Motor neuron (in vitro differentiated cells): ENCODE data around the gene LPXN. TPM values are rescaled to one million over a fixed set of nuclear protein-coding genes. Genes with fewer than 3 reads are reported as not detected.

ENCODE experiments used
- ATAC-seq, 8 experiments: fragments of 200-7000 bp; cut with Tn5 transposase; replicated peaks in 6 of 8; 2 replicates each; pipeline ENCODE4 v1.8.0; 2021; ENCODE audit warnings: mild to moderate bottlenecking in 8 of 8, moderate library complexity in 8 of 8
- H3K27ac ChIP-seq, 2 donors: fragments of 250-450 bp; sonication (Bioruptor Pico); 2 replicates each; pipeline ENCODE4 v1.9.0; 2021; ENCODE audit warnings: antibody characterized with exemption in 2 of 2, mild to moderate bottlenecking in 2 of 2, moderate library complexity in 1 of 2
- H3K4me1 ChIP-seq, 2 donors: fragments of 250-450 bp; sonication (Bioruptor Pico); replicated peaks in 1 of 2; 2 replicates each; pipeline ENCODE4 v1.6.1; 2021; ENCODE audit warnings: antibody characterized with exemption in 2 of 2, mild to moderate bottlenecking in 2 of 2, moderate library complexity in 1 of 2
- H3K4me3 ChIP-seq, 5 donors: fragments of 250-450 bp; sonication (Bioruptor Pico); 2 replicates each; pipeline ENCODE4 v1.9.0; 2021; ENCODE audit warnings: antibody characterized with exemption in 5 of 5, mild to moderate bottlenecking in 5 of 5, moderate library complexity in 4 of 5
- WGBS, 10 experiments: fragments of 450-650 bp; shearing (Covaris generic); methylation state at CpG; one replicate each; pipeline ENCODE4 v1.0.0; 2022; 5-methylcytosine and 5-hydroxymethylcytosine counted together
- in situ Hi-C, 9 experiments: fragments of 400-800 bp; cut with MboI; loops; one replicate each; pipeline ENCODE4 v1.15.0; 2021; ENCODE audit warnings: low sequenced_read_pairs in 9 of 9, low pct_unique_long_range_greater_than_20kb in 2 of 9; ENCODE audit not compliant: unreplicated experiment in 9 of 9
- total RNA-seq, 8 experiments: library from RNA; unstranded; fragments of 300-600 nt; gene quantifications; 2 replicates each; pipeline versions ENCODE4 v1.2.3 to v1.2.4, GENCODE V29; 2022

Gene LPXN
- total RNA-seq, 8 experiments from 2014 or later = 2.4 to 10.0 (median 5.9) TPM

DNA sequence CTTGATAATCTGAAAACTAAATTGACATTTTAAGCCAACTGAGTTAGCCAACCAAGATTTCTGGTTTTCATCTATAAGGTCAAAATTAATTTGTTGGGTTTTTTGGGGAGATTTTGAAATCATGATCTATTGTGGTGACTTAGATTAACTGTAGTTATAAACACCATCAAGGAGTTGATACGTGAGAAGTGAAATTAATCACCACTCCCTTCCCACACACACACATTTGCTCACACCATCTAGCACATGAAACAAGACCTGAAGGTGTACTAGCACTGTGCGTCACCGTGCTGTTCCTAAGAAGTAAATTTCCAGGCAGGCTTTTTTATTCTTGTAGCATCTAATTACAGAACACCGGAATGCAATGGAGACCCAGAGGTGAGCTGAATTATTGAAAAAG, 69.8 kb downstream of the LPXN start:
- Histone ChIP-seq H3K4me1 (no peaks in the 10 kb centered on the region), H3K27ac (no peak overlapping the region), H3K4me3 (no peak overlapping the region)
- no peak for ATAC-seq
- 58 to 100% (median 94%) methylated on average over 1 to 4 of the region's 4 CpGs for WGBS, 10 experiments
- in situ Hi-C loops = loop anchor here in 2 of 9 experiments (25.0 kb wide), 2 partner anchors 219 to 694 kb away; no protein-coding TSS in a partner anchor

DNA sequence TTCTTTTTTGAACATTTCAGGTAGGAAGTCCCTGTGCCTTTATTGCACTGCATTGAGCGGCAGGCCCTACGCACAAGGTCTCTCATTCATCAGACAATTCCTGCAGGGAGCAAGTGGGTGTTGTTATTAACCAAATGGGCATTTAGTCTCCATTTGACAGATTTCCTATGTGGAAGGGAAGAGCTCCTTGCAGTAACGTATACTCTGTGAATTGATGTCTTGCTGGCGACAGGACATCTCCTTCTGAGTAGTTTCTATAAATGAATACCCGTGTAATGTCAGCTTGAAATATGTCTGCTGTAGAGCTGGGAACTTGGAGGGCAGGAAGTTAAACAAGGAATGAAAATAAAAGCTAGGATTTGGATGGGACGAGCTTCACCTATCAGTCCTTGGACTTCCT, 71.4 kb downstream of the LPXN start:
- in situ Hi-C loops = loop anchor here in 2 of 9 experiments (25.0 kb wide), 2 partner anchors 217 to 692 kb away; no protein-coding TSS in a partner anchor

DNA sequence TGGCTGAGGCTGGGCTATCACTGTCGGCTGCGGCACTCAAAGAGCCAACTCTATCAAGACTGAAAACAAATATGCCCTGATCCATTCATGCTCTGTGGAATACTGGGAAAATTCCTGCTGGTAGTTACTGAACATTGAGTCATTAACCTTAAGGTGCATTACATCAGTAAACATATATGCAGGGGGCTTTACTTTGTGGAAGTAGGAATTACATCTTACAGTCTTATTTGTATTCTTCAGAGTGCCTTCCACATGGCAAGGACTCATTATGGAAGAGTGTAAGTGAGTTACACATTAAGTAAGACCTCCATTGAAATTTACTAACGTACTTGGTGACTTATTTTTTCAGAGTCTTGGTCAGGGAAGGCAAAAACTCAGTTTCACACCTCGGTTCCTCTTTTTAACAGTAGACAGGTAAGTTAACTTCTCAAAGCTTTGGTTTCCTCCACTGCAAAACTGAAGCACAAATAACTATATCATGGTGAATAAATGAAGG, 72.2 kb downstream of the LPXN start:
- WGBS, 10 experiments = 48 to 94% (median 74%) methylated on average over 1 to 4 of the region's 4 CpGs
- H3K4me3 ChIP-seq = no peak overlapping the region
- ATAC-seq = no peak
- H3K4me1 ChIP-seq = no peaks in the 10 kb centered on the region
- H3K27ac ChIP-seq = no peak overlapping the region
- in situ Hi-C loops = loop anchor here in 2 of 9 experiments (25.0 kb wide), 2 partner anchors 216 to 691 kb away; no protein-coding TSS in a partner anchor

More for the DNA sequence above, 71.4 kb downstream of the LPXN start:
- 43 to 97% (median 79%) methylated on average over 1 to 6 of the region's 6 CpGs for WGBS, 10 experiments
- H3K4me1 ChIP-seq = no peaks in the 10 kb centered on the region
- H3K27ac ChIP-seq = no peak overlapping the region
- H3K4me3 ChIP-seq = no peak overlapping the region
- no peak for ATAC-seq

GRCh38 chr11:58502004-58502403, 73.7 kb downstream of the LPXN start:
- in situ Hi-C loops = loop anchor here in 2 of 9 experiments (25.0 kb wide), 2 partner anchors 215 to 690 kb away; no protein-coding TSS in a partner anchor
- no peak overlapping the region for H3K4me3 ChIP-seq
- H3K27ac ChIP-seq = no peak overlapping the region
- no peaks in the 10 kb centered on the region for H3K4me1 ChIP-seq
- ATAC-seq = no peak

GRCh38 chr11:58498464-58498863, 77.2 kb downstream of the LPXN start:
- Histone ChIP-seq H3K4me1 (no peaks in the 10 kb centered on the region), H3K4me3 (no peak overlapping the region), H3K27ac (no peak overlapping the region)
- no peak for ATAC-seq
- 5 to 100% (median 57%) methylated on average over 1 to 2 of the region's 2 CpGs; no CpG with 5 or more reads in 3 of the 10 experiments for WGBS, 10 experiments
- in situ Hi-C loops = no loop called here

- Histone ChIP-seq H3K4me3 (no peak overlapping the region), H3K4me1 (no peaks in the 10 kb centered on the region), H3K27ac (no peak overlapping the region)
- in situ Hi-C loops = no loop called here
- no peak for ATAC-seq
- WGBS, 10 experiments = 75 to 100% (median 91%) methylated on average over 1 to 2 of the region's 2 CpGs; no CpG with 5 or more reads in 6 of the 10 experiments
These were observed 77.7 kb downstream of the LPXN start for GRCh38 chr11:58497951-58498350.

- in situ Hi-C loops = no loop called here
- peak in 1 of 8 experiments; percentile 20 for ATAC-seq
- Histone ChIP-seq H3K4me1 (no peaks in the 10 kb centered on the region), H3K27ac (no peak overlapping the region), H3K4me3 (no peak overlapping the region)
- WGBS, 10 experiments = 38 to 100% (median 80%) methylated on average over 1 to 2 of the region's 2 CpGs; no CpG with 5 or more reads in 3 of the 10 experiments
These were observed 79.8 kb downstream of the LPXN start for GRCh38 chr11:58495906-58496305.

DNA sequence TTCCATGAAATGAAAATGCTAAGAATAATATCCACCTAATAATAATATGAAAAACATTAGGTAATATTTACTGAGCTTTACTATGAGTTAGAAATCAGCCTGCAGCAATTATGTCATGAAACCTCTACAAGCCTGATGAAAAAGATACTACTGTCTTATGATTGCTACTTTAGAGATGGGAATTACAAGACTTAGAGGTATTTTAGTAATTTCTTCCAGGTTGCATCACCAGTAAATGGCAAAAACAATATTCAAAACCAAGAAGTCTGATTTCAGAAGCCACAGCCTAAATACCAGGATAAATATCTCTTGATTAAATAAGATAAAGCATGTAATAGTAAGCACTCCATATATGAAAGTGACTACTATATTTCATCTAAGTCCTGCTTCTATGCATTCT, 81.6 kb downstream of the LPXN start:
- Histone ChIP-seq H3K4me1 (no peaks in the 10 kb centered on the region), H3K4me3 (no peak overlapping the region), H3K27ac (no peak overlapping the region)
- in situ Hi-C loops = no loop called here
- no peak for ATAC-seq

- Histone ChIP-seq H3K4me1 (no peaks in the 10 kb centered on the region), H3K27ac (no peak overlapping the region), H3K4me3 (no peak overlapping the region)
- WGBS, 10 experiments = 20 to 100% (median 71%) methylated on average over 1 to 2 of the region's 2 CpGs
- ATAC-seq = peak in 2 of 8 experiments; percentile 32 to 49
- in situ Hi-C loops = no loop called here
These were observed 82.0 kb downstream of the LPXN start for GRCh38 chr11:58493676-58494075.

DNA sequence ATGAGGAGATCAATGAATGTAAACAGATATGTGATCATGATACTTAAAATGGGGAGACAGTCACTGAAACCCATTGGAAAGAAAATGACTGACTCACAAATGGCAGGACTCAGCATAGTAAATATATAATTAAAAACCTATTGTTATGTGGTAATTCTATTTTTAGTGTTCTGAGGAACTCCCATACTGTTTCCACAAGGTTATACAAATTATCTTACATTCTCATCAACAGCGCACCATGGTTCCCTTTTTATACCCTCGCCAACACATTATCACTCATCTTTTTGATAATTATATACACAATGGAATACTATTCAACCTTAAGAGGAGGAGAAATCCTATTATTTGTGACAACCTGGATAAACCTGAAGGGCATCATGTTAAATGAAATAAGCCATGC, 84.8 kb downstream of the LPXN start:
- no peaks in the 10 kb centered on the region for H3K4me1 ChIP-seq
- WGBS, 10 experiments = 63 to 100% (median 82%) methylated on average over 1 to 2 of the region's 2 CpGs; no CpG with 5 or more reads in 2 of the 10 experiments
- in situ Hi-C loops = no loop called here
- H3K27ac ChIP-seq = no peak overlapping the region
- no peak for ATAC-seq
- H3K4me3 ChIP-seq = no peak overlapping the region

- Histone ChIP-seq H3K27ac (no peak overlapping the region), H3K4me3 (no peak overlapping the region), H3K4me1 (no peaks in the 10 kb centered on the region)
- in situ Hi-C loops = no loop called here
- ATAC-seq = peak in 3 of 8 experiments; percentile 47 to 97 (median 78)
These were observed 88.5 kb downstream of the LPXN start for GRCh38 chr11:58487170-58487569.

DNA sequence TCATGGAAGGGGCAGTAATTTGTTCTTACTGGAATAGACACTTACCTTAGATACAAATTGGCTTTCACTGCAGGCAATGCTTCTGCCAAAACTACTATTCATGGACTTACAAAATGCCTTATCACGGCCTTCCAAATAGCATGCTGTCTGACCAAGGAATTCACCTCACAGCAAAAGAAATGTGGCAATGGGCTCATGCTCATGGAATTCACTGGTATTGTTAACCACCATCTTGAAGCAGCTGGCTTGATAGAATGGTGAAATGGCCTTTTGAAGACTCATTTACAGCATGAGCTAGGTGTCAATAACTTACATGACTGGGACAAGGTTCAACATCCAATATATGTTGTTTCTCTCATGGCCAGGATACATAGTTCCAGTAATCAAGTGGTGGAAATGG, 89.7 kb downstream of the LPXN start:
- 80 to 100% (median 86%) methylated on average over 1 of the region's 1 CpG; no CpG with 5 or more reads in 4 of the 10 experiments for WGBS, 10 experiments
- Histone ChIP-seq H3K27ac (no peak overlapping the region), H3K4me3 (no peak overlapping the region), H3K4me1 (no peaks in the 10 kb centered on the region)
- in situ Hi-C loops = no loop called here
- ATAC-seq = no peak
